Left lung (tissue), 10 donors: ENCODE results near the gene TRPT1. TPM values are rescaled to one million over a fixed set of nuclear protein-coding genes. Genes with fewer than 3 reads are reported as not detected.

Experiments used
- ATAC-seq: fragments of 200-7000 bp; cut with Tn5 transposase; one replicate; pipeline ENCODE4 v1.9.1; 2020; ENCODE audit warnings: moderate library complexity
- DNase-seq, 4 donors: peaks; one replicate each; pipeline ENCODE4 v3.0.0-alpha.2; 2013 to 2020
- H3K27ac ChIP-seq, 2 donors: fragments of 200-600 bp; sonication (generic) in 1 of 2; one replicate each; pipeline versions ENCODE4 v1.5.0 to v1.8.0; 2020 to 2021
- H3K27me3 ChIP-seq, 2 donors: fragments of 200-600 bp; sonication (generic) in 1 of 2; one replicate each; pipeline versions ENCODE4 v1.5.0 to v1.8.0; 2020 to 2021
- H3K36me3 ChIP-seq, 2 donors: fragments of 200-600 bp; sonication (generic) in 1 of 2; one replicate each; pipeline versions ENCODE4 v1.5.0 to v1.8.0; 2020 to 2021
- H3K4me1 ChIP-seq, 2 donors: fragments of 200-600 bp; one replicate each; pipeline ENCODE4 v1.8.0; 2021
- H3K4me3 ChIP-seq, 2 donors: fragments of 200-600 bp; sonication (generic) in 1 of 2; one replicate each; pipeline versions ENCODE4 v1.5.0 to v1.8.0; 2020 to 2021; ENCODE audit warnings: mild to moderate bottlenecking in 1 of 2
- H3K9me3 ChIP-seq, 2 donors: fragments of 200-600 bp; sonication (generic) in 1 of 2; one replicate each; pipeline versions ENCODE4 v1.5.0 to v1.8.0; 2020 to 2021
- CTCF ChIP-seq, 2 donors: fragments of 200-600 bp; sonication (generic) in 1 of 2; IDR thresholded peaks; one replicate each; pipeline versions ENCODE4 v1.5.0 to v1.8.0; 2021; ENCODE audit warnings: antibody characterized with exemption in 2 of 2
- intact Hi-C, 2 donors: fragments of 100-400 bp; cut with DNase I; formaldehyde crosslinking; loops; one replicate each; pipeline versions ENCODE4 v1.11.2 to v1.14.2; 2022
- polyA plus RNA-seq, 6 donors: library from polyadenylated mRNA; unstranded; fragments of 120-200 nt; gene quantifications; one replicate each; pipeline ENCODE4 v1.2.1, GENCODE V29; 2013; ENCODE audit not compliant: insufficient read length in 6 of 6
- total RNA-seq, 2 donors: library from RNA; stranded (reverse); fragmentation: NEBNext Ultra II Directional; extraction: Animal tissue kit (Norgen Biotek cat#: 25700); gene quantifications; one replicate each; pipeline ENCODE4 v1.2.1, GENCODE V29; 2021
- donor health status: DM: no; HTN: yes; CAD: no.
- donor health status: DM: no; HTN: no; CAD: no.

The TRPT1 gene
- total and polyA plus RNA-seq, 8 donors, result 26.3 to 33.2 (median 28.2) TPM

GRCh38 chr11:64232967-64233315 is 7.0 kb upstream of the TRPT1 start:
- Histone ChIP-seq H3K27ac (no peak overlapping the region), H3K27me3 (peaks cover 0 to 4% of the 10 kb centered on the region in 2 donors), H3K4me3 (no peak overlapping the region), H3K4me1 (peaks cover 25 to 78% of the 10 kb centered on the region in 2 donors), H3K9me3 (no peaks in the 10 kb centered on the region), H3K36me3 (peaks cover 0 to 3% of the 10 kb centered on the region in 2 donors)
- DNase-seq, result no peak
- no peak for TF ChIP-seq CTCF (IDR thresholded peaks at IDR 0.05)
- intact Hi-C loops, result no loop called here
- no peak for ATAC-seq

- Histone ChIP-seq H3K4me3 (no peak overlapping the region), H3K27me3 (peaks cover 0 to 4% of the 10 kb centered on the region in 2 donors), H3K4me1 (peaks cover 27 to 78% of the 10 kb centered on the region in 2 donors), H3K36me3 (no peaks in the 10 kb centered on the region), H3K27ac (no peak overlapping the region), H3K9me3 (no peaks in the 10 kb centered on the region)
- DNase-seq (peak in 1 of 4 donors; percentile 70), ATAC-seq (peak; percentile 1)
- intact Hi-C loops, result no loop called here
- no peak for TF ChIP-seq CTCF (IDR thresholded peaks at IDR 0.05)
Measured at GRCh38 chr11:64232182-64232966, 6.4 kb upstream of the TRPT1 start.

GRCh38 chr11:64231546-64231945 is 5.6 kb upstream of the TRPT1 start:
- no peak for ATAC-seq
- no peaks in the 10 kb centered on the region for H3K9me3 ChIP-seq
- peak overlapping the region in 1 of 2 donors; percentile 84 for H3K4me3 ChIP-seq
- H3K27ac ChIP-seq, result no peak overlapping the region
- H3K4me1 ChIP-seq, result peaks cover 34 to 78% of the 10 kb centered on the region in 2 donors
- TF ChIP-seq CTCF (IDR thresholded peaks at IDR 0.05), result no peak
- H3K27me3 ChIP-seq, result peaks cover 0 to 4% of the 10 kb centered on the region in 2 donors
- intact Hi-C loops, result no loop called here
- H3K36me3 ChIP-seq, result no peaks in the 10 kb centered on the region
- no peak for DNase-seq

- Histone ChIP-seq H3K4me3 (peak overlapping the region; percentile 81 to 84), H3K27me3 (peaks cover 0 to 4% of the 10 kb centered on the region in 2 donors), H3K4me1 (peaks cover 34 to 76% of the 10 kb centered on the region in 2 donors), H3K9me3 (no peaks in the 10 kb centered on the region), H3K27ac (peak overlapping the region; percentile 91), H3K36me3 (no peaks in the 10 kb centered on the region)
- no peak for TF ChIP-seq CTCF (IDR thresholded peaks at IDR 0.05)
- no peak for ATAC-seq
- DNase-seq, result no peak
- intact Hi-C loops, result no loop called here
Measured at GRCh38 chr11:64230985-64231365, 5.0 kb upstream of the TRPT1 start.

- Histone ChIP-seq H3K4me3 (peak within 1 kb of the TSS; percentile 81 to 84), H3K36me3 (no peaks in the 10 kb centered on the region), H3K4me1 (peaks cover 38 to 73% of the 10 kb centered on the region in 2 donors), H3K27me3 (peaks cover 0 to 4% of the 10 kb centered on the region in 2 donors), H3K9me3 (no peaks in the 10 kb centered on the region), H3K27ac (peak within 1 kb of the TSS; percentile 91)
- DNase-seq (peak; percentile 83 to 95 (median 95)), ATAC-seq (peak; percentile 70)
- no peak for TF ChIP-seq CTCF (IDR thresholded peaks at IDR 0.05)
- intact Hi-C loops, result no loop called here
Measured at GRCh38 chr11:64230171-64230984, 4.4 kb upstream of the TRPT1 start, which contains the start of gene DNAJC4. Gene DNAJC4, plus strand, starts transcription at chr11:64230548. Its CDS starts 307 bp downstream, at chr11:64230855.
